ENCODE measurements around the gene TCF7L1.
A peak's percentile ranks its signal among the peaks of the same experiment; 100 is the strongest.
"Not testable (repeated sequence)": the region's sequence is repeated elsewhere in the genome, so short reads cannot be mapped to it uniquely, and the experiment has no call there.

TCF7L1 gene

DNA sequence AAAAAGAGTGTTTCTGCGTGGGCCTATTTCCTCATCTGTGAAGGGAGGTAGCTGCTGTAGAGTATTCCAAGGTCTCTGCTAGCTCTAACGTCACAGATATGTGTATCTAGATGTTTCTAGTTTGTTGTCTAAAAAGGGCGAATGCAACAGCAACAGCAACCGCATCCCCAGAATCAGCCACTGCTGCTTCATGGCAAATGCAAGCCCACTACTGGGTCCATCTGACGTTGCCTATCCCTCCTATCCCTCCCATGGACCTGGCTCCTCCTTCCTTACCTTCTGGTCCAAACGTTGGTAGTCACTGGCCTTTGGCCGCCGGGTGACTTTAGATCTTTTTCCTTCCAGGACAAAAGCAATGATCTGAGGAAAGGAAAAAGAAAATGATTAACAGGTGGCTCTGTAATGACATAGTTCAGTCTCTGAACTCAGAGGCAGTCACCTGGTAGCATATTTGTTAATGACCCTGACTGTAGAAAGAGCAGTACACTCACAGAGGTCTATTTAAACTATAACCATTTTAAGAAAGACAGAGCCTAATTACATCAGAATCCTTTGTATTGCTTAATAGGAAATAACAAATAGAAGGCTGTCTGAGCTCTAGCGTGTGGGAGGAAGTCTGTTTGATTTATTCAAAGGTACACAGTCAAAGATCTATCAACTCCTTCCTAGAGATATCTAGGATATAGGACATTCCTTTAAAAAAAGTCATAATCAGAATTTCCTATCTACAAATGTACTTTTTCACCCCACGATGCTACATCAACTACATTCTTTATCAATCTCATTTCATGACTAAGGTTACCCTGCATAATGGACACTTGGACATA, 191.7 kb downstream of the TCF7L1 start:
- no peak for DNase-seq (ENCODE audit: low read depth, low spot score)

DNA sequence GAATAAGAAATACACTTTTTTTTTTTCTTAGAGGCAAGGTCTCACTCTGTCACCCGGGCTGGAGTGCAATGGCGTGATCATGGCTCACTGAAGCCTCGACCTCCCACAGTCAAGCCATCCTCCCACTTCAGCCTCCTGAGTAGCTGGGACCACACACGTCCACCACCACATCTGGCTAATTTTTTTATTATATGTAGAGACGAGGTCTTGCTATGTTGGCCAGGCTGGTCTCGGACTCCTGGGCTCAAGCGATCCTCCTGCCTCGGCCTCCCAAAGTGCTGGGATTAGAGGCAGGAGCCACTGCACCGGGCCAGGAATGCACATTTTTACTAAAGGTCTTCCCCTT, 192.2 kb downstream of the TCF7L1 start:
- DNase-seq (ENCODE audit: low read depth, low spot score), result no peak

DNA sequence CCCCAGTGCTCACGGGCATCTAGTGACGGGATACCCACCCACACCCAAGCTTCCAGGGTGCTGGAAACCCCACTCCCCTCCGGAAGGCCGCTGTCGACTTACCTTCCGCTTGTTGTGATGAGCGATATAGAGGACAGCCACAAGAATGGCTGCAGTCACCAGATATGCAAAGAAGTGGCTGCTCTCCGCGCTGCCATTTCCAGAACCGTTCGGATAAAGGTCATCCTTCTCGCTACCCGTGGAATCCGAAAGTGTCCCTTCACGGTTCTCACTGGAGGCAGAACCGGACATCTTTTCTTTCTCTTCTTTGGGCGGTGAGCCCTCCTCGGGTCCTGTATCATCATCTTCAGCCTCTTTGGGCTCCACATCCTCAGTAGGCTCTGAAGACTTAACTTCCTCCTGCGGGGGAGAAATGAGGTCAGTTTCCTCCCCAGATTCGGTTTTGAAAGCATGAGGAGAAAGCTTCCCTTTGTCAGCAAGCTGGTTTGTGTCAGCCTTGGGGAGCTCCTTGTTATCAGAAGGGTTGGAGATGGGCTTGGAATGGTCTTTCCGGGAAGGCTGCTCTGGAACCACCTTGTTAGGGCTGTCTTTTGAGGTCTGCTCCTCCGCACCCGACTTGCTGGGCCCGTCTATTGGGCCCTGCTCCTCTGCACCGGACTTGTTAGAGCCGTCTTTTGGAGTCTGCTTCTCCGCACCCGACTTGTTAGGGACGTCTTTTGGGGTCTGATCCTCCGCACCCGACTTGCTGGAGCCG, 193.4 kb downstream of the TCF7L1 start:
- no peak for DNase-seq (ENCODE audit: low read depth, low spot score)

- DNase-seq (ENCODE audit: low read depth, low spot score), result no peak
These were observed 194.1 kb downstream of the TCF7L1 start for GRCh38 chr2:85327160-85327821.

DNA sequence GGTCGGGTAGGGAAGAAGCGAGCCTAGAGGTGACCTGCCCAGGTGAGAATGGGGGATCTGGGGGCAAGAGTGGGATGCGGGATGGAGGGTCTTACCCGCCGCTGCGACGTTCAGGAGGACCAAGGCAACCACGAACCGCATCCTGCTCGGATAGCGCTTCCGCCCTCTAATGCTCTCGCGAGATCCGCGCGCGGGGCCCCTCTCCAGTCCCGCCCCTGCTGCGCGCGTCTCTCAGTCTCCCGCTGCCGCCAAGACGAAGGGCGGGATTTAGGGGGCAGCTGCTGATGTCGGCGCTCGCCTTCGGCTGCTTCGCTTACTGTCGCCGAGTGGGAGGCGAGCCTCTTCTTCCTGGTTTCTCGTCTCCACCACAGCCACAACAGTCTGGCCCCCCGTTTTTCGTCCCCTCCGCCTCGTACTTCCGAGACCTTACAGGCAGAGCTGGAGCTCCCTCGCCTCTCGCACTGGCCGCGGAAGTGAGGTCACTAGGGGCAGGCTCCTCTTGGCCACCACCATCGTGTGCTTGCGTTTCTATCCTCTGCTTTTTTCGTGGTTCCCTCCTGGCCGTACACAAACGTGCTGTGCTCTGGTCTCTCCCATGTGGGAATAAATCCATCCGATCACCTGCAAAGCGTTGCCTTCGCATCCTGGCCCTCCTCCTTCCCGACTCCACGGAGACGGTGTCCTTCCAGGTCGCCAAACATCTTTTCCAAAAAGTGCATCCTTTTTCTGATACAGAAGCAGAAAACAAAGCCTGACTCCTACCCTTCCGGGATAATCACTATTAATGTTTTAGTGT, 194.8 kb downstream of the TCF7L1 start, which contains the start of gene TGOLN2:
TSS of gene TGOLN2 (minus strand) at position 168 of the 796 bp plus-strand sequence. CDS start at position 141, 27 bp downstream.
- peak; percentile 40 for DNase-seq (ENCODE audit: low read depth, low spot score)

- no peak for DNase-seq (ENCODE audit: low read depth, low spot score)
These were observed 196.0 kb downstream of the TCF7L1 start for GRCh38 chr2:85329181-85329651.

- DNase-seq (ENCODE audit: low read depth, low spot score), result not testable (repeated sequence)
These were observed 196.5 kb downstream of the TCF7L1 start for GRCh38 chr2:85329701-85330100.

DNA sequence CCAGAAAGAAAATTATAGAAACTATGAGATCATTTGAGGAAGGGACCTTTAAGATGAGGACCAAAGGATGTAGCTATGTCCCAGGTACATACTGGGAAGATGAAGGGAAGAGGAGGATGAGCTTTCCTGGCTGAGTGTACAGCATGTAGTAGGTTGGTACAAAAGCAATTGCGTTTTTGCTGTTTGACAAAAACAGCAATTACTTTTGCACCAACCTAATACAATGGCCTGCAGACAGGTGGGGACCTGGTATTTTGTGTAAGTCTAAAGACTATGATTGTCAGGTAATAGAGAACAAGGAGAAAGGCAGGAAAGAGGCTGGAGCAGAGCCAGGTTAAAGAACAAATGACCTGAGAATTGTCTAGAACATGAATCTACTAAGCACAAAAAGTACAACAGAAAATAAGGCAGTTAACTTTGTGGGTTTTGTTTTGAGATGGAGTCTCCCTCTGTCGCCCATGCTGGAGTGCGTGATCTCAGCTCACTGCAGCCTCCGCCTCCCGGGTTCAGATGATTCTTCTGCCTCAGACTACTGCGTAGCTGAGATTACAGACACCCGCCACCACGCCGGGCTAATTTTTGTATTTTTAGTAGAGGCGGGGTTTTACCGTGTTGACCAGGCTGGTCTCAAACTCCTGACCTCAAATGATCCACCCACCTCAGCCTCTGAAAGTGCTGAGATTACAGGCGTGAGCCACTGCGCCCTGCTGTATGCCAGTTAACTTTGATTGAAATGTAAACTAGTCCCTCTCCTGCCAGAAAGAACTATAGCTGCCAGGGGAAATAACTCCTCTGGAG, 197.8 kb downstream of the TCF7L1 start:
- DNase-seq (ENCODE audit: low read depth, low spot score), result no peak

DNA sequence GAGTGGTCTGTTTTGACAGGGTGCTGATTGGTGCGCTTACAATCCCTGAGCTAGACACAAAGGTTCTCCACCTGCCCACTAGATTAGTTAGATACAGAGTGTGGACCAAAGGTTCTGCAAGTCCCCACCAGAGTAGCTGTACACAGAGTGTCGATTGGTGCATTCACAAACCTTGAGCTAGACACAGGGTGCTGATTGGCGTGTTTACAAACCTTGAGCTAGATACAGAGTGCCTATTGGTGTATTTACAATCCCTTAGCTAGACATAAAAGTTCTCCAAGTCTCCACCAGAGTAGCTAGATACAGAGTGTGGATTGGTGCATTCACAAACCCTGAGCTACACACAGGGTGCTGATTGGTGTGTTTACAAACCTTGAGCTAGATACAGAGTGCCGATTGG, 200.7 kb downstream of the TCF7L1 start:
- not testable (repeated sequence) for DNase-seq (ENCODE audit: low read depth, low spot score)

DNA sequence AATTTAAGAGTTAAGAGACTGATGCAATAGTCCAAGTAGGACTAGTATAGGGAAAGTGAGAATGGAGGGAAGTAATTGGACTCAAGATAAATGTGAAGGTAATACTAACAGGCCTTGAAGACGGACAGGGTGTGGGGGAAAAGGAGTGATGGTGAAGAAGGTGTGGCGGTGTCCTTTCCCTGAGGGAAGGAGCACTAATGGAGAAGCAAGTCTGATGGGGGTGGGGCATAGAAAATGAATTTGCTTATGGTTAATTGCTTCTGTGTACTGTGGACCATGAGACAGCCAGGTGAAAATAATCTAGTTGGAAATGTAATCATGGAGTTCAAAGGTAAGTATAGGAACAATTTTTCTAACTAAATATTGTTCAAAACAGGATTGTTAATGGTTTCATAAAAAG, 201.7 kb downstream of the TCF7L1 start:
- no peak for DNase-seq (ENCODE audit: low read depth, low spot score)

DNA sequence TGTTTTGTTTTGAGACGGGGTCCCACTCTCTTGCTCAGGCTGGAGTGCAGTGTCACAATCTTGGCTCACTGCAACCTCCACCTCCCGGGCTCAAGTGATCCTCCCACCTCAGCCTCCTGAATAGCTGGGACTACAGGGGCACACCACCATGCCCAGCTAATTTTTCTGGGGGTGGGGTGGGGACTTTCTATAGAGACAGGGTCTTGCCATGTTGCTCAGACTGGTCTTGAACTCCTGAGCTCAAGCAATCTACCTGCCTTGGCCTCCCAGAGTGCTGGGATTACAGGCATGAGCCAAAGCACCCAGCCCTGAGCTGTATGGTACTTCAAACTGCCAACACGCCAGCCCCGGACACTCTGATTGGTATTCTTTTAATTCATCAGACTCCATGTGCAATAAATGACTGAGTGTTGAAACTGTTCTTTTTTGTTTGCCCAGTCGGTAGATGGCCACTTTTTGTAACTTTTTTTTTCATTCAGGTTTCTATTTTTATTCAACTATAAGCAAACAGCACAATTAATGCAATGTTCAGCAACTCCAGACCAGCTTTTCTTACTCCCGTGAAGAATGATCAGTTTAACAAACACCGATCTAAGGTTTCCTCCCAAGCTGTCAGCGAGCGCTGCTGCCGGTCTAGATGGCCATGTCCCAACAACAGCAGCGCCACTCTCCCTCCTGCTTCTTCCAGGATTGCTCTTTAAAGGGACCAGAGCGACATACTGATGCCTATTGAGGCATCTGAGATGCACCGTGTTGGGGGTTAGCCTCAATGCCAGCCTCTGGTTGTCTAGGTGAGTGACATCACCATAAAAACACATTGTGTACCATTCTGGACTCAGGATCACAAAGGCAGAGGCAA, 207.1 kb downstream of the TCF7L1 start:
- no peak for DNase-seq (ENCODE audit: low read depth, low spot score)

GRCh38 chr2:85341269-85342029, 208.3 kb downstream of the TCF7L1 start:
- DNase-seq (ENCODE audit: low read depth, low spot score), result no peak

- no peak for DNase-seq (ENCODE audit: low read depth, low spot score)
These were observed 209.0 kb downstream of the TCF7L1 start for GRCh38 chr2:85342156-85342555.

DNA sequence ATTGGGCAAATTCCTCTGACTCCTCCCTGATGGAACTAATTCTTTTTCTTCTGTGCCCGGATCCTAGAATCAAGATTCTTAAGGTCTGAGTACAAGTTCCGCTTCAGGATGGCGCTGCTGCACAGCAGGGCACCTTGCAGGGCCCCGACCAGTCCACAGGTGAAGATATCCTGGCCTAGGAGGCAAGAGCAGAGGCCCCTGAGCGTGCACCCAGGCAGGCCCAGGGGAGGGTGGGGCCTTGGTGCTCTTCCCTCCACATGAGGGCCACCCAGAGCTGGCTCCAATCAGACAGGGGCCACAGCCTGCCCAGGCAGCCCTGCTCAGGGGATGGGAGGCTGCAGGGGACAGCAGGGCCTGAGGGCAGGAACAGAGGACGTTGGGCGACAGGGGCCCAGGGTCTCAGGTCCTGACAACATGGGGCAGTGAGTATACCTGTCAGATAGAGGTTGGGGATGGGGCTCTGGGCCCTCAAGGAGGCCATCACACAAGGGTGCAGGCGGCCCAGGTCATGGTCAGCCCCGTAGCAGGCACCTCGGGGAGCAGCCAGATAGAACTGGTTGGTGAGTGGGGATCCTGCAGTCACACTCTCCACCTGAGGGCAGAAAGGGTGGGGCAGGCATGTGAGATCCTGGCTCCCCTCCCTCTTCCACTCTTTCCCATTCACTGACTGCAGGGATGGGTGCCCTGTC, 210.2 kb downstream of the TCF7L1 start:
- not testable (repeated sequence) for DNase-seq (ENCODE audit: low read depth, low spot score)

- DNase-seq (ENCODE audit: low read depth, low spot score), result no peak
These were observed 211.3 kb downstream of the TCF7L1 start for GRCh38 chr2:85344356-85344954.

GRCh38 chr2:85347599-85347998, 214.4 kb downstream of the TCF7L1 start:
- no peak for DNase-seq (ENCODE audit: low read depth, low spot score)

DNA sequence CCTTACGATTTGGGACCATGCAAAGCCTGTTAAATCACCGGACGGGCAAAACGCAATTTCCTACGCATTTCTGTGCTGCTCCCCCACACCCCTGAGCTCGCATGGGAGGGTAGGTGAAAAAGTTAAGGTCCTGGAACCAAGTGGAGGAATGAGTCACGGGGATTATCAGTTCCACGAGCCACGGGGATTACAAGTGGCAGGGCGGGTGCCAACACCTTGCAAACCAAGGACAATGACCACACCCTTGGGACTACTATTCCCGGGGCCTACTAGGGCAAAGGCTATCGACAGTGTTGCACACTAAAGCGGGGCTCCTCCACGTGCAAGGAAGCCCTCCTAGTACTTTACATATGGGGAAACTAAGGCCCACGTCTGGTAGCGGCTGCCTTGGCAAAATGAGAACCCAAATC, 220.7 kb downstream of the TCF7L1 start:
- DNase-seq (ENCODE audit: low read depth, low spot score), result no peak
